Stimulated activated CD8-positive, alpha-beta memory T cell treated with anti-CD3 and anti-CD28 coated beads, Interleukin-15, amount 100 ng/mL, for 4 hours (primary cell): Measurements from ENCODE around the gene ERGIC1.

Experiments used
- DNase-seq, 2 donors: peaks; one replicate each; pipeline ENCODE4 v3.0.0-alpha.2; 2020; ENCODE audit warnings: low read depth in 2 of 2

The ERGIC1 gene

DNA sequence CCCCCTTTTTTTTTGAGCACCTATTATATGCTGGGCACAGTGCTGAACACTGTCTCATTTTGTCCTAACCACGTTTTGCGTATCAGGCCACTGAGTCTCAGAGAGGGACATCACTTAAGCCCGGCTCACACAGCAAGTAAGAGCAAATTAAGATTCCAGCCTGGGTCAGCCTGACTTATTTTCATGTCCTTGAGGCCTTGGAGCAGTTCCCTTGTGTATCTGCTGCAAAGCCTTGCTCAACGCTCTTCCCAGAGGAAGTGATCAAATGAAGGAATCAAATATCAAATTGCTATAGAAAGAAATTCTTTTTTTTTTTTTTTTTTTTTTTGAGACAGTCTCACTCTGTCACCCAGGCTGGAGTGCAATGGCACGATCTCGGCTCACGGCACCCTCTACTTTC is 30.7 kb downstream of the ERGIC1 start:
- DNase-seq: no peak

DNA sequence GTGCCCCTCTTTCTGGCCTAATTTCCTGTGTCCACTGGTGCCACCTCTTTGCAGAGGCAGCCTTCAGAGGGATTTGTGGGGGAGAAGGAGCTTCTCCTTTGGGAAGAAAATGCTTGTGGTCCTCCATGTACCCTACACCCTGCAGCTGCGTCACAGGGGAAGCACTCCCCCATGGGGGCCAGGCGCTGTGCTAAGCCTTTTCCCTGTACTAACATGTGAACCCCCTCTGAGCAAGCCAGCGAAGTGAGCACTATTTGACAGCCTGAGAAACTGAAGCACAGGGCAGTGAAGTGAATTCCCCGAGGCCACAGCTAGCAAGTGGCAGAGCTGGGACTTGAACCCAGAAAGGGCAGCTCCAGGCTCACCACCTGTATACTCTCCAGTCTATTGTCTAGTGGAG is 32.3 kb downstream of the ERGIC1 start:
- no peak for DNase-seq

DNA sequence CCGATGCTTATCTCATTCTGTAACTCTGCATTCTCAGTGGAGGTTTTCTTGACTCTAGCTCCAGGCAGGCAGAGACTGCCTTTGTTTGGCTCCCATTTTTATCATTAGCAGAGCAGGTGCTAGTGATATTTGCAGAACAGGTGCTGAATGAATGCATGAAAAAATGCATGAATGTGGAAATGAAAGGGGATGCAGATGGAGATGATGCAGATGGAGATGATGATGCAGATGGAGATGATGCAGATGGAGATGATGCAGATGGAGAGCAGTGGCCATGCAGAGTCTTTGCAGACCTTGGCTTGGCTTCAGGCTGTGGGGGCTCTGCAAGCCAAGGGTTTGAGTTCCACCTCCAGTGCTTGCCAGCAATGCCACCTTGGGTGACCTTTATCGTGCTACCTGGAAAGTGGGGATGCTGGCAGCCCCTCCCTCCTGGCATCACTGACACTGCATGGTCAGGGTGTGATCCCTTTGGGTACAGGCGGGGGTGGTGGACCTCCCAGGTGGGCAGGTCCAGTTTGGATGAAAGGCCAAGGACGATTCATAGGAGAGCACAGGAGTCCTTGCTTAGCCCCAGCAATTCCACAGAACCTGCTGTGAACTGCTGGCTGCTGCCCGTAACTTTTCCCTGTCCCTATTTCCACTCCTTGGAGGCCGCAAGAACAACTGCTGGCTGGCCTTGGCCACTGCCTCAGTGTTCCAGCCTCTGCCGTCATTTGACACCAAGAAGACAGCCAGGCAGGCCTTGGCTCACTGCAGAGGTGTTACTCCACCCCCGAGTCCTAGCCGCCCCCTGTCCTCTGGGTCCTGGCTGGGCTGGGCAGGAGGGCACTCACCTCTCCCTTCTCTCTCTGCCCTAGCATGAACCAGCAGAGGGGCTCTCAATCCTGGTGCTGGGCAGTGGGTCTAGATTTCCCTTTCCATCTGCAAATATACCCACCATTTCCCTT is 33.0 kb downstream of the ERGIC1 start:
- no peak for DNase-seq

DNA sequence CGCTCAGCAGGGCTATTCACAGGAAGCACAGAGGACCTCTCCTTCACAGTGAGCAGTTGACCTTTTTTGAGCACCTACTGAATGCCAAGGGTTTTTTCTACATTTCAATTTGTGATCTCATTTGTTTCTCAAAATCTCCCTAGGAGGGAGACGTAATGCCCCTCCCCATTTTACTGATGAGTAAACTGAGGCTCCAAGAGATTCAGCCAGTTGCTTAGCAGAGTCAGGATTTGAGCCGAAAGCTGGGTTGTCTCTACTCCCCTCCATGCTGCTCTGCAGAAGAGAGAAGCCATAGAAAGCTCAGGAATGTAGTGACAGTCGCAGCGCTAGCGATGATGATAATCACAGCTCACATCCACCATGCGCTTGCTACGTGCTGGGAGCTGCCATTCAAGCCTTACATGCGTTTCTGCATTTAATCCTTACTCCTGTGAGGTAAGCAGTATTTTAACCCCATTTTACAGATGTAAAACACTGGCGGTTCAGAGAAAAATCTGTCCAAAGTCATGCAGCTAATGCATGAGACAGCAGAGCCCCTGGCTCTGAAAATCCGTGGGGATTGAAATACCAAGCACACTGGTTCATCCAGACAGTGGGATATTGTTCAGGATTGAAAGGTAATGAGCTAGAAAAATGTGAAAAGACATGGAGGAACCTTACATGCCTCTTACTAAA is 33.8 kb downstream of the ERGIC1 start:
- no peak for DNase-seq

DNA sequence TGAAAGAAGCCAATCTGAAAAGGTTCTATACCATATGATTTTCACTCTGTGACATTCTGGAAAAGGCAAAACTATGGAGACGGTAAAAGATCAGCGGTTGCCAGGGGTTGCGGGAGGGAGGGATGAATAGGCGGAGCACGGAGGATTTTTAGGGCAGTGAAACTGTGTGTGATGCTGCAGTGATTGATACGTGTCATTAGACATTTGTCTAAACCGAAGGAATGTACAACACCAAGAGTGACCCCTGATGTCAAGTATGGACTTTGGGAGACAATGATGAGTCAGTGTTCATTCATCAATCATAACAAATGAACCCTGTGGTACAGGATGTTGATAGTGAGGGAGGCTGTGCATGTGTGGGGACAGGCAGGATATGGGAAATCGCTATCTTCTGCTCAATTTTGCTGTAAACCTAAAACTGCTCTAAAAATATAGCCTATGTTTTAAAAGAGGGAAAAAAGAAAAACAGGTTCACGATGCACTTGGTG is 34.4 kb downstream of the ERGIC1 start:
- DNase-seq: no peak

GRCh38 chr5:172868924-172869591 is 35.0 kb downstream of the ERGIC1 start:
- no peak for DNase-seq

DNA sequence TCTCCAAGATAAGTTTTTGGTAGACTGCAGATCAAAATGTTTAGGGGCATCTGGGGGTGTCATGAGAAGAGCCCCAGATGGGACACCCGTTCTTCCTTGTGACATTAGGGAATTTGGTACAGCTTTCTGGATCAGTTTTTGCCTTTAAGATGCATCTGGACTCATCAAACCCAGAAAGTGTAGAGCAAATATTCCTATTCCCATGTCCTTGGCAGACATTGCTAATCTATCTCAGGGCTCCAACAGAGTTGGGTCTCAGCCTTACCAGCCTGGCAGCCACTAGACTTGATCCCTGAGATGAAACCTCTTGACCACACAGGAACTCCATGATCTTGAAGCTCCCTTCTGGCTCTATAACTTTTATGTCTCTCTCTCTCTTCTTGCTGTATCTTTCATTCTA is 35.6 kb downstream of the ERGIC1 start:
- no peak for DNase-seq

GRCh38 chr5:172870291-172870714 is 36.3 kb downstream of the ERGIC1 start:
- no peak for DNase-seq

DNA sequence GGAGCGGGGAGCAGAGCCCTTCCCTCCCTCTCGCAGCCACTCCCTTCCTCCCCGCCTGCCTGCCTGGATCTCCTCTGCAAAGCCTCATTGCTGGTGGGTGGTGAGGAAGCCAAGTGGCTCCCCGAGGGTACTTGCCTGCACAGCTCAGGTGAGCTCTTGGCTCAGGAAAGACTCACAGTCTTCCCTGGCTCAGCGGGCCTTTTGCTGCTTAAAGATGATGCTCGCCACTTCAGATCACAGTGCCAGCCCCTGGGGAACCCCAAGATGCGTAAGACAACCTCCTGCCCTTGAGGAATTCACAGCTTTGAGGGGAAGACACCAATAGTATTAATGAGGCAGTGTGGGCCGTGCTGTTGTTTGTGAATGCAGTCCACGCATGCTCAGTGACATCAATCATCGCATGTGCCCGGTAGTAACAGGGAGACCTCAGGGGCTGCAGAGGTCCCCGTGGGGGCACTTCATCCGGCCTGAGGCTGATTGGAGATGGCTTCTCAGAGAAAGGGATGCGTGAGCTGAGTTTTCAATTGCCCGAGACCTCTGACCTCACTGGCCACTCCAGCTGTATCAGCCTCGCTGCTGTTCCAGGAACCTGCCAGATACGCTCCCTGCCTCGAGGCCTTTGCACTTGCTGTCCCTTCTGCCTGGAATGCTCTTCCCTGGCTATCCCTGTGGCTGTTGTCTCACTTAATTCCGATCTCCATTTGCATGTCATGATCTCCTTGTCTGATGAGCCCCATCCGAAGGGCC is 36.8 kb downstream of the ERGIC1 start:
- DNase-seq: no peak

- no peak for DNase-seq
Measured at GRCh38 chr5:172871536-172871935, 37.5 kb downstream of the ERGIC1 start.

- DNase-seq: no peak
Measured at GRCh38 chr5:172871982-172872381, 37.9 kb downstream of the ERGIC1 start.

DNA sequence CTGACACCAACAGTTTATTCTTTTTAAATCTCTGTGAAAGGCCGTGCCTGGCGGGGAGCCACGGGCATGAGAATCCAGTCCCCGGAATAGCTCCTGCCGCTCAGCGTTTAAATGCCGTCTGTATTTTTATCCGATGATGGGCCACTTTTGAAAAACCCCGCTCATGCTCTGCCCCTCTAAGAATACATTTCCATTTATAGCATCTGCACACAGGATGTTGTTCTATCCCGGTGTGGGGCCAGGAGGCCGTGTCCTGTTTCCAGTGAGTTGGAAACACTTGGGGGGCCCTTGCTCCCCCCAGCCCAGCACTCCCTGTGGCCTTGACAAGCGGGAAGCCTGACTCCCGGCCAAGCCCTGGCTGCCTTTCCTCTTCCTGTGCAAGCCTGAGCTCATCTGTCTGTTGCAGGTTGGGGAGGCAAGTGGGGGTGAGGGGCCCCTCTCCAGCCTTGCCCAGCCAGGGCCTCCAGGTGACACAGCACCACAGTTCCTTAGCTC is 39.0 kb downstream of the ERGIC1 start:
- no peak for DNase-seq

DNA sequence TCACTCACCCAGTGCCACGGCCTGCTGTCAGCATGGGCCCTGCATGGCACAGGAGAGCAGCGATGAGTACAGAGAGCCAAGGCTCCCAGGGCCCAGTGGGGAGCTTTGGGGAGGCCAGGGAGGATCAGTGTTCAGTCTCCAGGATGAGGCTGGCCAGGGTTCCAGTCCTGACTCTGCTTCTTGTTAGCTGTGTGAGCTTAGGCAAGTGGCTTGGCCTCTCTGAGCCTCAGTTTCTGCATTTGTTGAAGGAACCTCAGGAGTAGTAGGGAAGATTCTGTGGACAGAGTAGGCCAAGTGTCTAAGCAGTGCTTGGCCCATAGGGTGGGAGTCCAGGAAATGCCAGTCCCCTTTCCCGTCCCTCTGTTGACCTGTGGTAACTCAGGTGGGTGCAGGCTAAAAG is 39.5 kb downstream of the ERGIC1 start:
- no peak for DNase-seq

DNA sequence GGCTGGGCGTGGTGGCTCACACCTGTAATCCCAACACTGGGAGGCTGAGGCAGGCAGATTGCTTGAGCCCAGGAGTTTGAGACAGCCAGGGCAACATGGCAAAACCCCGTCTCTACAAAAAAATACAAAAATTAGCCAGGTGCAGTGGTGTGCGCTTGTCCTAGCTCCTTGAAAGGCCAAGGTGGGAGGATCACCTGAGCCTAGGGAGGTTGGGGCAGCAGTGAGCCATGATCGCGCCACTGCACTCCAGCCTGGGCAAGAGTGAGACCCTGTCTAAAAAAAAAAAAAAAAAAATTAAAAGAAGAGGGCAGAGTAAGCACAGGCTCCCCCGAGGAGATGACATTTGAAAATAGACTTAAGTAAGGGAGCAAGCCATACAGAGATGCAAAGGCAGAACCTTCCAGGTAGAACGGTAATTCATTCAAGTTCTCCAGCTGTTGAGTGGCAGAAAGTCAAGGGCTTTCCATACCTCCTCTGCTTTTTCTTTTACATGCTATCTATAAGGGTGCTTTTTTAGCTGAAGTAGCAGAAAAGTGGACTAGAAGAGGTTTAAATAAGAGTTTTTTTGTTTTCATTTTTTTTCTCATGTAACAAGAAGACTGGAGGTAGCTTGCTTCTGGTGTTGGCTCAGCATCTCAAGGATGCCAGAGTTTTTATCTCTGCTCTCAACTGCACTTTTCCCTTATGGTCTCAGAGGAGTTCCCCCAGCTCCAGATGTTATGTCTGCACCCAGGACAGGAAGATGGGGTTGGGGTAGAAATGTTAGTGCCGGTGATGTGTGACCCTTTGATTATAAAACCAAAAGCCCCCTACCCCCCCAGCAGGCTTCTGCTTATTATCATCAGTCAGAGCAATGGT is 40.8 kb downstream of the ERGIC1 start:
- DNase-seq: no peak

- no peak for DNase-seq
Measured at GRCh38 chr5:172875505-172876279, 41.6 kb downstream of the ERGIC1 start.

DNA sequence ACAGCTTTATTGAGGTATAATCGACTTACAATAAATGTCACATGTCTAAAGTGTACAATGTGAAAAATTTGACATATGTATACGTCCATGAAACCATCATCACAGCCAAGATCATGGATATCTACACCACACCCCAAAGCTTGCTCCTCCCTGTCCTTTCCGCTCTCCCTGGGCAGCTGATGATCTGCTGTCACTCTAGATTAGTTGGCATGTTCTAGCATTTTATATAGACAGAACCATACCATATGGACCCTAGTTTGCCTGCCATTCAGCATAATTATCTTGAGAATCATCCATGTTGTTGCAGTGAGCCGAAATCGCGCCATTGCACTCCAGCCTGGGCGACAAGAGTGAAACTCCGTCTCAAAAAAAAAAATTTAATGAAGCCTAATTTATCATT is 42.5 kb downstream of the ERGIC1 start:
- no peak for DNase-seq

- DNase-seq: no peak
Measured at GRCh38 chr5:172877466-172878260, 43.6 kb downstream of the ERGIC1 start.

DNA sequence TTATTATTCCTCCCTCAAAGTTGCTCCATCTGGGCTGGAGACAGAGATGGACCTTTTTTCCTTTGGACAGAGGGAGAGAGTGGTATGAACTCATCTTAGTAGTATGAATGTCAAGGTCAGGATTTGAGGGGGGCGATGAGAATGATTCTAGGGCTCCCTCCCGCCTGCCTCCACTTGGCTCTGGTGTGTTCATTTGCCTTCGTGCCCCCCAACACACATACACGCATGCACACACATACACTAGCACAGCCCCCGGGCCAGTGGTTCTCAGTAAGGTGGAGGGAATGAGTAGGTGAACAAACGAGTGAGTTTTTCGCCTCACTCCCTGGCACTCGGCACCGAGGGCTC is 44.5 kb downstream of the ERGIC1 start:
- no peak for DNase-seq
